Ishikawa (cell line): ENCODE measurements around the gene GMFB.

Experiments used
- CREB1 ChIP-seq: IDR thresholded peaks from 2 replicates; pipeline ENCODE4 v1.6.1; 2012; ENCODE audit warnings: low read depth
- EP300 ChIP-seq: IDR thresholded peaks from 2 replicates; pipeline ENCODE4 v1.6.1; 2012; ENCODE audit warnings: borderline replicate concordance

- no peak for TF ChIP-seq EP300
- no peak for TF ChIP-seq CREB1
These were observed 50.1 kb downstream of the GMFB start for GRCh38 chr14:54438703-54439102.
